CD4-positive, CD25-positive, alpha-beta regulatory T cell (primary cell): ENCODE measurements around the gene ATP5F1B. TPM values are rescaled to one million over a fixed set of nuclear protein-coding genes. Genes with fewer than 3 reads are reported as not detected.

Experiments used
- ATAC-seq, 2 donors: fragments of 150-1000 bp; cut with Tn5 transposase; one replicate each; pipeline ENCODE4 v1.10.0; 2021; ENCODE audit warnings: low read depth in 2 of 2, moderate number of reproducible peaks in 2 of 2, moderate library complexity in 1 of 2
- DNase-seq, 3 donors: peaks; one replicate each; pipeline versions ENCODE4 v3.0.0 to v3.0.0-alpha.2; 2012 to 2022; ENCODE audit warnings: mixed read lengths in 1 of 3
- H3K27ac ChIP-seq: one replicate; pipeline ENCODE4 v1.7.0; 2013; ENCODE audit warnings: mild to moderate bottlenecking, low read length; ENCODE audit not compliant: insufficient read depth, poor library complexity, severe bottlenecking
- H3K27me3 ChIP-seq: one replicate; pipeline ENCODE4 v1.7.0; 2013; ENCODE audit warnings: low read length; ENCODE audit not compliant: control insufficient read depth, insufficient read depth
- H3K36me3 ChIP-seq: one replicate; pipeline ENCODE4 v1.7.0; 2013; ENCODE audit warnings: mild to moderate bottlenecking, low read length, moderate library complexity; ENCODE audit not compliant: control insufficient read depth, insufficient read depth
- H3K4me1 ChIP-seq: 2 replicates; pipeline ENCODE4 v1.7.0; 2013; ENCODE audit warnings: mild to moderate bottlenecking, low read length; ENCODE audit not compliant: insufficient read depth, control insufficient read depth, poor library complexity, severe bottlenecking
- H3K4me3 ChIP-seq: one replicate; pipeline ENCODE4 v1.7.0; 2013; ENCODE audit warnings: low read depth, mild to moderate bottlenecking, low read length, moderate library complexity
- H3K9me3 ChIP-seq, 2 experiments: 1 replicate in 1 of 2; 2 replicates in 1 of 2; pipeline ENCODE4 v1.7.0; 2013; ENCODE audit warnings: low read length in 2 of 2, mild to moderate bottlenecking in 1 of 2, moderate library complexity in 1 of 2; ENCODE audit not compliant: control insufficient read depth in 2 of 2
- H3K27ac Mint-ChIP-seq, 3 donors: one replicate each; pipeline ENCODE4 v1.8.0; 2020 to 2022; ENCODE audit warnings: mild to moderate bottlenecking in 3 of 3, mixed read lengths in 3 of 3, moderate library complexity in 2 of 3
- H3K27me3 Mint-ChIP-seq: one replicate; pipeline ENCODE4 v1.8.0; 2022; ENCODE audit warnings: mild to moderate bottlenecking, mixed read lengths
- H3K36me3 Mint-ChIP-seq: one replicate; pipeline ENCODE4 v1.8.0; 2020; ENCODE audit warnings: mixed read lengths
- H3K4me1 Mint-ChIP-seq, 4 donors: one replicate each; pipeline ENCODE4 v1.8.0; 2020 to 2022; ENCODE audit warnings: mixed read lengths in 4 of 4, mild to moderate bottlenecking in 1 of 4
- H3K4me3 Mint-ChIP-seq, 4 donors: one replicate each; pipeline ENCODE4 v1.8.0; 2020 to 2022; ENCODE audit warnings: mild to moderate bottlenecking in 4 of 4, mixed read lengths in 4 of 4, moderate library complexity in 3 of 4
- H3K9me3 Mint-ChIP-seq, 7 donors: one replicate each; pipeline ENCODE4 v1.8.0; 2020 to 2022; ENCODE audit warnings: mixed read lengths in 7 of 7, mild to moderate bottlenecking in 3 of 7, moderate library complexity in 2 of 7
- polyA plus RNA-seq, 4 donors: library from polyadenylated mRNA; unstranded; fragments of 300-500 nt; fragmentation: Illumina TruSeq; gene quantifications; one replicate each; pipeline ENCODE4 v1.2.3, GENCODE V29; 2021
- total RNA-seq: library from RNA; stranded (reverse); gene quantifications from one replicate; pipeline ENCODE4 v1.2.3, GENCODE V29; 2022

ATP5F1B gene
- total and polyA plus RNA-seq, 5 donors from 2014 or later = 277 to 1,082 (median 820) TPM

- peaks cover 4 to 76% (median 57%) of the 10 kb centered on the region in 4 donors for H3K4me1 Mint-ChIP-seq
- H3K27ac Mint-ChIP-seq = peak overlapping the region; percentile 93 to 99 (median 96)
- Histone ChIP-seq H3K27ac (peak overlapping the region; percentile 95), H3K9me3 (no peaks in the 10 kb centered on the region), H3K27me3 (no peaks in the 10 kb centered on the region), H3K36me3 (peaks cover 26% of the 10 kb centered on the region), H3K4me3 (peak overlapping the region; percentile 94), H3K4me1 (peaks cover 64% of the 10 kb centered on the region)
- peaks cover 19% of the 10 kb centered on the region for H3K36me3 Mint-ChIP-seq
- DNase-seq = peak; percentile 59 to 79 (median 65)
- peak; percentile 31 to 39 for ATAC-seq
- H3K27me3 Mint-ChIP-seq = no peaks in the 10 kb centered on the region
- peaks cover 0 to 1% (median 0%) of the 10 kb centered on the region in 7 donors for H3K9me3 Mint-ChIP-seq
- H3K4me3 Mint-ChIP-seq = peak overlapping the region; percentile 83 to 99 (median 96)
Observed at GRCh38 chr12:56634837-56635791, 10.7 kb downstream of the ATP5F1B start.

GRCh38 chr12:56634242-56634836 is 11.4 kb downstream of the ATP5F1B start:
- Histone ChIP-seq H3K36me3 (peaks cover 19% of the 10 kb centered on the region), H3K27me3 (no peaks in the 10 kb centered on the region), H3K4me3 (peak overlapping the region; percentile 71), H3K27ac (peak overlapping the region; percentile 95), H3K9me3 (no peaks in the 10 kb centered on the region), H3K4me1 (peaks cover 64% of the 10 kb centered on the region)
- DNase-seq (peak; percentile 12 to 30 (median 28)), ATAC-seq (no peak)
- H3K36me3 Mint-ChIP-seq = peaks cover 12% of the 10 kb centered on the region
- H3K4me1 Mint-ChIP-seq = peaks cover 4 to 72% (median 54%) of the 10 kb centered on the region in 4 donors
- peaks cover 0 to 1% (median 0%) of the 10 kb centered on the region in 7 donors for H3K9me3 Mint-ChIP-seq
- no peaks in the 10 kb centered on the region for H3K27me3 Mint-ChIP-seq
- peak overlapping the region; percentile 93 to 99 (median 96) for H3K27ac Mint-ChIP-seq
- H3K4me3 Mint-ChIP-seq = peak overlapping the region; percentile 83 to 99 (median 90)

- no peak for DNase-seq
- peaks cover 0 to 1% (median 0%) of the 10 kb centered on the region in 7 donors for H3K9me3 Mint-ChIP-seq
Observed at GRCh38 chr12:56633468-56634241, 12.1 kb downstream of the ATP5F1B start.

GRCh38 chr12:56632701-56633467 is 12.9 kb downstream of the ATP5F1B start:
- peaks cover 4% of the 10 kb centered on the region for H3K36me3 ChIP-seq
- ATAC-seq (no peak), DNase-seq (no peak)
- peak overlapping the region; percentile 83 to 99 (median 90) for H3K4me3 Mint-ChIP-seq
- peaks cover 72% of the 10 kb centered on the region for H3K4me1 ChIP-seq
- peaks cover 8% of the 10 kb centered on the region for H3K36me3 Mint-ChIP-seq
- H3K9me3 ChIP-seq = no peaks in the 10 kb centered on the region
- peak overlapping the region; percentile 70 for H3K27ac ChIP-seq
- H3K27ac Mint-ChIP-seq = peak overlapping the region; percentile 63 to 99 (median 93)
- peak overlapping the region; percentile 80 for H3K4me3 ChIP-seq
- no peaks in the 10 kb centered on the region for H3K27me3 Mint-ChIP-seq
- peaks cover 10 to 79% (median 59%) of the 10 kb centered on the region in 4 donors for H3K4me1 Mint-ChIP-seq
- peaks cover 0 to 1% (median 0%) of the 10 kb centered on the region in 7 donors for H3K9me3 Mint-ChIP-seq
- H3K27me3 ChIP-seq = no peaks in the 10 kb centered on the region

More at GRCh38 chr12:56633468-56634241, 12.1 kb downstream of the ATP5F1B start:
- Histone ChIP-seq H3K36me3 (peaks cover 12% of the 10 kb centered on the region), H3K4me3 (peak overlapping the region; percentile 80), H3K4me1 (peaks cover 64% of the 10 kb centered on the region), H3K9me3 (no peaks in the 10 kb centered on the region), H3K27ac (peak overlapping the region; percentile 95), H3K27me3 (no peaks in the 10 kb centered on the region)
- peak overlapping the region; percentile 63 to 99 (median 93) for H3K27ac Mint-ChIP-seq
- ATAC-seq = no peak
- peaks cover 7 to 77% (median 57%) of the 10 kb centered on the region in 4 donors for H3K4me1 Mint-ChIP-seq
- H3K27me3 Mint-ChIP-seq = no peaks in the 10 kb centered on the region
- peak overlapping the region; percentile 83 to 99 (median 90) for H3K4me3 Mint-ChIP-seq
- H3K36me3 Mint-ChIP-seq = peaks cover 12% of the 10 kb centered on the region

GRCh38 chr12:56631790-56632700 is 13.7 kb downstream of the ATP5F1B start:
- Histone ChIP-seq H3K9me3 (no peaks in the 10 kb centered on the region), H3K36me3 (no peaks in the 10 kb centered on the region), H3K4me1 (peaks cover 77% of the 10 kb centered on the region), H3K27me3 (no peaks in the 10 kb centered on the region), H3K4me3 (peak overlapping the region; percentile 80), H3K27ac (peak overlapping the region; percentile 70)
- ATAC-seq = no peak
- peaks cover 8% of the 10 kb centered on the region for H3K36me3 Mint-ChIP-seq
- peak overlapping the region; percentile 83 to 99 (median 90) for H3K4me3 Mint-ChIP-seq
- DNase-seq = peak; percentile 26 to 66 (median 57)
- no peaks in the 10 kb centered on the region for H3K27me3 Mint-ChIP-seq
- H3K27ac Mint-ChIP-seq = peak overlapping the region; percentile 93 to 99 (median 93)
- H3K9me3 Mint-ChIP-seq = peaks cover 0 to 1% (median 0%) of the 10 kb centered on the region in 7 donors
- H3K4me1 Mint-ChIP-seq = peaks cover 9 to 80% (median 52%) of the 10 kb centered on the region in 4 donors

GRCh38 chr12:56630180-56630632 is 15.6 kb downstream of the ATP5F1B start, which contains the start of gene BAZ2A:
Gene BAZ2A (minus strand): TSS chr12:56630326. CDS start chr12:56617530, 12,796 bp downstream.
- peak within 1 kb of the TSS; percentile 91 for H3K27ac ChIP-seq
- H3K27me3 ChIP-seq = no peaks in the 10 kb centered on the region
- peaks cover 2% of the 10 kb centered on the region for H3K36me3 ChIP-seq
- peak within 1 kb of the TSS; percentile 83 to 95 (median 86) for H3K4me3 Mint-ChIP-seq
- ATAC-seq (peak; percentile 83 to 84), DNase-seq (peak; percentile 70 to 89 (median 83))
- H3K9me3 ChIP-seq = no peaks in the 10 kb centered on the region
- peaks cover 70% of the 10 kb centered on the region for H3K4me1 ChIP-seq
- H3K4me1 Mint-ChIP-seq = peaks cover 16 to 80% (median 58%) of the 10 kb centered on the region in 4 donors
- peak within 1 kb of the TSS; percentile 91 to 99 (median 93) for H3K27ac Mint-ChIP-seq
- peaks cover 0 to 1% (median 0%) of the 10 kb centered on the region in 7 donors for H3K9me3 Mint-ChIP-seq
- H3K27me3 Mint-ChIP-seq = no peaks in the 10 kb centered on the region
- peak within 1 kb of the TSS; percentile 99 for H3K4me3 ChIP-seq
- H3K36me3 Mint-ChIP-seq = peaks cover 18% of the 10 kb centered on the region
